22Rv1 (cell line): Measurements from ENCODE around the gene ITIH1.
"Not testable (repeated sequence)": the region's sequence is repeated elsewhere in the genome, so short reads cannot be mapped to it uniquely, and the experiment has no call there.

ENCODE experiments used
- H3K27ac ChIP-seq: fragments of 450-650 bp; 2 replicates; pipeline ENCODE4 v1.5.1; 2017
- CTCF ChIP-seq: fragments of 450-650 bp; IDR thresholded peaks from 2 replicates; pipeline ENCODE4 v1.5.1; 2017; ENCODE audit warnings: mild to moderate bottlenecking
- ZFX ChIP-seq: fragments of 450-650 bp; IDR thresholded peaks from 2 replicates; pipeline ENCODE4 v1.6.1; 2017; ENCODE audit warnings: antibody characterized with exemption, borderline replicate concordance

ITIH1 gene

DNA sequence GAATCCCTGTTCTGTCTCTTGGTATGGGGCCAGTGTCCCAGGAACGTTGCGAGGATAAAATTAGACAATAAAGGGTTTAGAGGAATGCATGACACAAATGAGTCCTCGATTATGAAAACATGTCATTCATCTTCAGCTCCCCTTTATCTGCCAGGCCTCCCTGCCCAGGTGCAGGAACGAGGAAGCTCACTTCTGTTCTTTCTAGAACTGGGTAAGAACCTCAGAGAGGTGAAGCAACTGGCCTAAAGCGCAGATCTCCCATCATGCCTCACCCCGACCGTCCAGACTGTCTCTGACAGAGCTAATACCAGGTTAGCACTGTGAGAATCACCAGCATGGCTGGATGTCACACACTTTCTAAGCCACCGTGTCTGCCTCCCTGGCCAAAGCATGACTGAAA lies 1.5 kb upstream of the ITIH1 start:
- no peak overlapping the region for H3K27ac ChIP-seq
- TF ChIP-seq ZFX, result no peak
- no peak for TF ChIP-seq CTCF

DNA sequence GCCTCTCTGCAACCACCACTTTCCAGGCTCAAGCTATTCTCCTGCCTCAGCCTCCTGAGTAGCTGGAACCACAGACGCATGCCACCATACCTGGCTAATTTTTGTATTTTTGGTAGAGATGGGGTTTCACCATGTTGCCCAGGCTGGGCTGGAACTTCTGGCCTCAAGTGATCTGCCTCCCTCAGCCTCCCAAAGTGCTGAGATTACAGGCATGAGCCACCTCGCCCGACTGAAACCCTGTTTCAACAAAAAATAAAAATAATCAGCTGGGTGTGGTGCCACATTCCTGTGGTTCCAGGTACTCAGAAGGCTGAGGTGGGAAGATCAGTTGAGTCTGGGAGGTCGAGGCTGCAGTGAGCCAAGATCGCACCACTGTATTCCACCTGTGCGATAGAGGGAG lies 913 bp upstream of the ITIH1 start:
- not testable (repeated sequence) for H3K27ac ChIP-seq

DNA sequence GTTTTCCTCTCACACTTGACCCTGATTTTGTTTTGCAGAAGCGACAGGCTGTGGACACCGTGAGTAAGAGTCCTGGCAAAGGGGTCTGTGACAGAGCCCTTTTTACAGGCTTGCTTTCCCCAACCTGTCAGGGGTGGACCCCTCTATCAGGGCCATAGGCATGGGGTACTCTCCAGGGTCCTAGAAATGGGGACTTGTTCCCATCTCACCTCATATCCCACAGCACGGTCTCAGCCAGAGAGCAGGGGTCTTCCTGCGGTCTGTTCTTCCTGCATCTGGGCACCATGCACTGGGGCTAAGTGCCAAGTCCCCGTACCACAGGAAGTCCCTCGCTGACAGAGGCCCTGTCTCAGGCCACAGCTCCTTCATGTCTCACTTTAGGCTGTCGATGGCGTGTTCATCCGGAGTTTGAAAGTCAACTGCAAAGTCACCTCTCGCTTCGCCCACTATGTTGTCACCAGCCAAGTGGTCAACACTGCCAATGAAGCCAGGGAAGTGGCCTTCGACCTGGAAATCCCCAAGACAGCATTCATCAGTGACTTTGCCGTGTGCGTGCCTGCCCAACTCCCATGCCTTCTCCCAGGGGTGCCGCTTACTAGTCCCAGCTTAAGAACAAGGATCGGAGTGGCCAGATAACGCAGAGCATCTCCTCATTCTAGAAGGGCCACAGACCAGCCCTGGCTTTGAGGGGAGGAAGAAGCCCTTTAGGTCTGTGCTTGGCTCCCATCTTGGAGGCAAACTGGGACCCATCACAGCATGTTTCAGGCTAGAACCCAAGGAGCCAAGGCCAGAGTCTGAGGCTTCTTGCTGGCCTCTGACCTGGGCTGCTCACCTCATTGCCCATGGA lies 783 bp downstream of the ITIH1 start:
- no peak for TF ChIP-seq CTCF
- no peak for TF ChIP-seq ZFX
- no peak overlapping the region for H3K27ac ChIP-seq

- no peak overlapping the region for H3K27ac ChIP-seq
- TF ChIP-seq ZFX (no peak), CTCF (no peak)
These were observed 1.8 kb downstream of the ITIH1 start for GRCh38 chr3:52779011-52779836.

DNA sequence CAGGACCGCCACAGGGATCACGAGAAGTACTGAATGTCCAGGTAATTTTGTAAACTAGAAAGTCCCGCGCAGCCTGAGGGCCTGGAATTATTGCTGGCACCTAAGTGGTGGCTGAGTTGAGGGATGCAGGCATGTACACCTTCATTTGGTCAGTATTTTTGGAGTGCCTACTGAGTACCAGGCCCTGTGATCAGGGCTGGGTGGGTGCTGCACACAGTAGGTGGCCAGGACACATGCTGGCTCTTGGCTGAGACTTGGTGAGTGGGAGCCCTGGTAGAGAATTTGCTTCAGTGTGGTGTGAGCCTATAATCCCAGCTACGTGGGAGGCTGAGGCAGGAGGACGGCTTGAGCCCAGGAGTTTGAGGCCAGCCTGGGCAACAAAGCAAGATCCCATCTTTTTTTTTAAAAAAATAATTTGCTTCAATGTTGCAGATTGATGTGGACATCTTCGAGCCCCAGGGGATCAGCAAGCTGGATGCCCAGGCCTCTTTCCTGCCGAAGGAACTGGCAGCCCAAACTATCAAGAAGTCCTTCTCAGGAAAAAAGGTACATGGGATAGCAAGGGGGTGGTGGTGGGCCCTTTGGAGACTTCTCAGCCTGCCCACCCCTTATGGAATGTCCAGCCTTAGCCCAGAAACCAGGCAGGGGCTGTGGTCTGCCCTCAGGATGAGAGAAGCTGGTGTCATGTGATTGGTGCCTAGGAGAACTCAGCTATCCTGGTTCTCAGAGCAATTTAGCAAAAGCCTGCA lies 2.6 kb downstream of the ITIH1 start:
- no peak overlapping the region for H3K27ac ChIP-seq
- no peak for TF ChIP-seq CTCF
- no peak for TF ChIP-seq ZFX

DNA sequence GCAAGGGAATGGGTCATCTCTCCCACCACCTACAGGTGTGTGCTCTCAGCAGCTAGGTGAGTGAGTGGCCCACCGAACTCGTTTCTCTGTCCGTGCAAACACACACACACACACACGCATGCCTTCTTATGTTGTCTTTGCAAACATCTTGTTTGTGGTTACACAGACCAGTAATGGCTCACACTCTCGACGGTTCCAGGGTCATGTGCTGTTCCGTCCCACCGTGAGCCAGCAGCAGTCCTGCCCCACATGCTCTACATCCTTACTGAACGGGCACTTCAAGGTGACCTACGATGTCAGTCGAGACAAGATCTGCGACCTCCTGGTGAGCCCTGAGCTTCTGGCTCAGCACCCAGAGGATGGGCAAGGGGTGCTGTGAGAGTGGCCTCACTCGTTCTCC lies 4.3 kb downstream of the ITIH1 start:
- no peak overlapping the region for H3K27ac ChIP-seq
- TF ChIP-seq CTCF (no peak), ZFX (no peak)

GRCh38 chr3:52782412-52783210 lies 5.2 kb downstream of the ITIH1 start:
- TF ChIP-seq ZFX, result no peak
- TF ChIP-seq CTCF, result no peak

More at GRCh38 chr3:52782412-52783210, 5.2 kb downstream of the ITIH1 start:
- H3K27ac ChIP-seq, result no peak overlapping the region
